ENCODE data around the gene MVK. TPM values are rescaled to one million over a fixed set of nuclear protein-coding genes. Genes with fewer than 3 reads are reported as not detected.

The MVK gene
- total RNA-seq, 3 donors from 2014 or later, result 18.9 to 30.0 (median 29.8) TPM

DNA sequence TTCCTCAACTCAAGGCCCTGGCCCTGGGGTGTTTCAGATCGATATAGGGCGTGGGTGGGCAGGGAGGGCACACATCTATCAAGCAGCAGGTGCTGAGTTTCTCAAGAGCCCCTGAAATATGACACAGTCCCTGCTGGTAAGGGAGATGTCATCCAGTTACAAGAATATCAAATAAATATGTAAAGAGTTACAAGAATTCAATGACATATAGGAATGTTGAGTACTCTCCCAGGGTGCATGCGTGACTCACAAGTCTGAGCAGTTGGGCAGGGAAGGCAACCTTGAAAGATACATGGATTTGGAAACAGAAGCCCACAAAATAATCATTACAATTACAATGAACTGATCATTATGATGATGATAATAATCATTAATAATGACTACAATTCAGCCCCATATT, 35.2 kb downstream of the MVK start:
- no peaks in the 10 kb centered on the region for H3K36me3 ChIP-seq (ENCODE audit: low read depth)
- DNase-seq (no peak), ATAC-seq (no peak)
- TF ChIP-seq CTCF (IDR thresholded peaks at IDR 0.05), result no peak
- intact Hi-C loops (cut with DNase I, micrococcal nuclease), result no loop called here
- H3K4me3 ChIP-seq, result no peak overlapping the region
- no peaks in the 10 kb centered on the region for H3K4me1 ChIP-seq (ENCODE audit: low read depth)
- no peaks in the 10 kb centered on the region for H3K9me3 ChIP-seq

DNA sequence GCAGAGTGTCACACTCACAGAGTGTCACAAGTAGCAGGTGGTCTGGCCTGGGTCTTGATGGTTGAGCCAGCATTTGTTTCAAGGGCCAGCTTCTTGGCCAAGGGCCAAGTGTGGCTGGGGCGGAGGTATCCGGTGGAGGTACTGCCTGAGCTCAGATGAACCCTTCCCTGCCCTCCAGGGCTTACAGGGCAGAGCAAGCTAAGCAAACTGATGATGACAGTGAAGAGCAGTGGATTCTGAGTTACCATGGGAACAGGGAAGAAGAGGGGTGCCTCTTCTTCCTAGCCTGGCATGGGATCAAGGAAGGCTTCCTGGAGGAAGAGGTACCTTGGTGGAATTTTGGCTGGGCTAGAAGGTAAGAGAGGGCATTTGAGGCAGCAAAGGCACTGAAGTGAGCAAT, 35.7 kb downstream of the MVK start:
- intact Hi-C loops (cut with DNase I, micrococcal nuclease), result no loop called here
- TF ChIP-seq CTCF (IDR thresholded peaks at IDR 0.05), result no peak
- H3K4me1 ChIP-seq (ENCODE audit: low read depth), result no peaks in the 10 kb centered on the region
- H3K4me3 ChIP-seq, result no peak overlapping the region
- no peak for ATAC-seq
- H3K9me3 ChIP-seq, result no peaks in the 10 kb centered on the region
- H3K36me3 ChIP-seq (ENCODE audit: low read depth), result no peaks in the 10 kb centered on the region
- no peak for DNase-seq

DNA sequence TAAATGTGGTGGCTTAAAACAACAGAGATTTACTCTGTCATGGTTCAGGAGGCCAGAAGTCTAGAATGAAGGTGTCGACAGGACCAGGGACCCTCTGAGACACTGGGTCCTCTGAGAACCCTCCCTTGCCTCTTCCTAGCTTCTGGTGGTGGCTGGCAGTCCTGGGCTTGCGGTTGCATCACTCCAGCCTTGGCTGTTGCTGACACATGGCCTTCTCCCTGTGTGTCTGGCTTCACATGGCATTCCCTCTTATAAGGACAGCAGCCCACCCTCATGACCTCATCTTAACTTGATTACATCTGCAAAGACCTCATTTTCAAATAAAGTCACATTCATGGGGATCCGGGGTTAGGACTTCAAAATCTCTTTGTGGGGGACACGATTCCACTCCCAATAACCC, 36.9 kb downstream of the MVK start:
- Histone ChIP-seq H3K4me1 (ENCODE audit: low read depth) (no peaks in the 10 kb centered on the region), H3K4me3 (no peak overlapping the region), H3K36me3 (ENCODE audit: low read depth) (no peaks in the 10 kb centered on the region), H3K9me3 (no peaks in the 10 kb centered on the region)
- ATAC-seq (no peak), DNase-seq (no peak)
- intact Hi-C loops (cut with DNase I, micrococcal nuclease), result no loop called here
- no peak for TF ChIP-seq CTCF (IDR thresholded peaks at IDR 0.05)

DNA sequence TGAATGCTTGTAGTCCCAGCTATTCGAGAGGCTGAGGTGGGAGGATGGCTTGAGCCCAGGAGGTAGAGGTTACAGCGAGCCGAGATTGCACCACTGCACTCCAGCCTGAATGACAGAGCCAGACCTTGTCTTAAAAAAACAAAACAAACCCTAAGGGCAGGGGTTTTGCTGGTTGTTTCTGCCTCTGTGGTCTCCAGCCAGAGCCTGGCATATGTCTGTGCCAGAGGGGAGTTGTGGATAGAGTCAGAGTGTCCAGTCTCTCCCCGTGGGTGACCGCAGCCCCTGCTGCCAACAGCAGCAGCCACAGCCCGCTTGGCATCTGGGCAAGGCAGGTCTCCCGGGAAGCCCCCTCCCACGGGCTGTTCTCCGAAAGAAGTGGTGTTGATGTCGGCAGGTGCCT, 37.6 kb downstream of the MVK start:
- no peaks in the 10 kb centered on the region for H3K36me3 ChIP-seq (ENCODE audit: low read depth)
- TF ChIP-seq CTCF (IDR thresholded peaks at IDR 0.05), result no peak
- intact Hi-C loops (cut with DNase I, micrococcal nuclease), result no loop called here
- H3K4me3 ChIP-seq, result no peak overlapping the region
- DNase-seq, result no peak
- no peaks in the 10 kb centered on the region for H3K4me1 ChIP-seq (ENCODE audit: low read depth)
- H3K9me3 ChIP-seq, result no peaks in the 10 kb centered on the region
- no peak for ATAC-seq

DNA sequence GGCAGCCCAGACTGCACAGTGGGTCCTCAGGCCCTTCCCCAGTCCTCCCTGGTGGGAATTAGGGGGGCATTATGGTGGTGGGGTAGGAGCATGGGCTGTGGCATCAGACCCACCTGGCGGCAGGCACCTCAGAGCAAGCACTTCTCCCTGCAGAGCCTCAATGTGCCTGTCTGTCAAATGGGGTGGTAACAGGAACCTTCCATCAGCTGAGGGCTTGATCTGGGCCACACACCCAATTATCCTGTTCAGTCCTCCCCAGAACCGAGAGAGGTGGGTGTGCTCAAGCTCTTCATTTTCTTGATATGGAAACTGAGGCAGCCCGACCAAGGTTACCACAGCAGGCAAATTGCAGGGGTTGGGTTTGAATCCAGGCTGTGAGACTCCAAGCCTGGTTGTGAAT, 38.4 kb downstream of the MVK start:
- Histone ChIP-seq H3K9me3 (no peaks in the 10 kb centered on the region), H3K4me3 (no peak overlapping the region), H3K4me1 (ENCODE audit: low read depth) (no peaks in the 10 kb centered on the region), H3K36me3 (ENCODE audit: low read depth) (no peaks in the 10 kb centered on the region)
- no peak for TF ChIP-seq CTCF (IDR thresholded peaks at IDR 0.05)
- intact Hi-C loops (cut with DNase I, micrococcal nuclease), result no loop called here
- ATAC-seq (no peak), DNase-seq (no peak)

DNA sequence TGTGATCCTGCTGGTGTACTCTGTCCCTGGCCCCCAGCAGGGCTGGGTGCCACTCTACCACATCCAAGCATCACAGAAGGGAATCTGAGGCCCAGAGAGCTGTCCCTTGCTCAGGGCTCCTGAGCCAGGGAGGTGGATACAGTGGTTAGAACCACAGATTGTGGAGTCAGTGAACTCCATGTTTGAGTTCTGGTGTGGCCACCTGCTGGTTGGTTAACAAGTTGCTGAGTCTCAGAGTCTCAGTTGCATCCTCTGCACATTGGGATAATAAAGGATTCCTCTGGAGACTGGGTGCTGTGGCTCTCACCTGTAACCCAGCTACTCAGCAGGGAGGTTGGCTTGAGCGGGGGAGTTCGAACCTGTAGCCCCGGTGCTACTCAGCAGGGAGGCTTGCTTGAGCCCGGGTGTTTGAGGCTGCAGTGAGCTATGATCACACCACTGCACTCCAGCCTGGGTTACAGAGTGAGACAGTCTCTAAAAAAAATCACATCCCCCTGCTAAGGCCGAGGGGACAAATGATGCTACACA, 39.4 kb downstream of the MVK start:
- ATAC-seq (peak; percentile 50), DNase-seq (no peak)
- H3K9me3 ChIP-seq, result no peaks in the 10 kb centered on the region
- TF ChIP-seq CTCF (IDR thresholded peaks at IDR 0.05), result no peak
- H3K4me1 ChIP-seq (ENCODE audit: low read depth), result no peaks in the 10 kb centered on the region
- intact Hi-C loops (cut with DNase I, micrococcal nuclease), result no loop called here
- H3K4me3 ChIP-seq, result no peak overlapping the region
- H3K36me3 ChIP-seq (ENCODE audit: low read depth), result no peaks in the 10 kb centered on the region

Measured in mucosa of descending colon (tissue), 3 donors.